Panc1 (cell line): ENCODE data around the gene CNTN1.
A peak's percentile ranks its signal among the peaks of the same experiment; 100 is the strongest.

Experiments
- REST ChIP-seq, 2 experiments: IDR thresholded peaks; 2 replicates each; pipeline ENCODE4 v1.6.1; 2011 to 2012; ENCODE audit warnings: low read depth in 2 of 2, control low read depth in 1 of 2, low read length in 1 of 2, mild to moderate bottlenecking in 1 of 2, moderate library complexity in 1 of 2; ENCODE audit not compliant: insufficient read depth in 1 of 2
- TCF7L2 ChIP-seq: IDR thresholded peaks from 2 replicates; pipeline ENCODE4 v1.6.1; 2011; ENCODE audit warnings: mild to moderate bottlenecking, low read depth, low read length, inconsistent platforms
- TF ChIP-seq, protein P1 (sequence below): fragments of 450-650 bp; IDR thresholded peaks from 2 replicates; pipeline ENCODE4 v1.5.1; 2017; ENCODE audit warnings: mild to moderate bottlenecking

DNA sequence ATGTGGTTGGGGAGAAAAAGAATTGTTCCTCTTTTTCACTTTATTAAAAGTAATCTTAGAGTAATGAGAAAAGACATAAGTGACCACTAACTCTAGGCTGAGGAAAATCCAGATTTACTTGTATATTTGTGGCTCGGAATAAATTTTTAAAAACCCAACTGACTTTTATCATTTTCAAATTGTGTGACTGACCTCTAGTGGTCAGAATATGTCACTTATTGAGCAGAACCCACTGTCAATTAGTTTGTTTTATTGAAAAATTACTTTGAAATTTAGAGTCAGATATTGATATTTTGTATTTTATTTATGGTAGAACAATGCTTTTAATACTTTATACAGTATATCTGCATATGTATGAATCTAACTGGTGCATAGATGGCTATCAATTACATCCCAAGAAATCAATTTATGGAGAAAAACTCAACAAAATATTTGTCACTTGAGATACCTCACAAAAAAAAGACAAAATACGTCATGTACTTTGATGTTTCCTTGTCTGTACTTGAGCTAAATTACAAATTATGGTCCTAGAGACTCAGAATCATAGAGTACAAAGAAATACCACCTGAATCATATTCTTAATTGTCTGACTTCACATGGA lies 229.4 kb downstream of the CNTN1 start:
- TF ChIP-seq, protein P1, sequence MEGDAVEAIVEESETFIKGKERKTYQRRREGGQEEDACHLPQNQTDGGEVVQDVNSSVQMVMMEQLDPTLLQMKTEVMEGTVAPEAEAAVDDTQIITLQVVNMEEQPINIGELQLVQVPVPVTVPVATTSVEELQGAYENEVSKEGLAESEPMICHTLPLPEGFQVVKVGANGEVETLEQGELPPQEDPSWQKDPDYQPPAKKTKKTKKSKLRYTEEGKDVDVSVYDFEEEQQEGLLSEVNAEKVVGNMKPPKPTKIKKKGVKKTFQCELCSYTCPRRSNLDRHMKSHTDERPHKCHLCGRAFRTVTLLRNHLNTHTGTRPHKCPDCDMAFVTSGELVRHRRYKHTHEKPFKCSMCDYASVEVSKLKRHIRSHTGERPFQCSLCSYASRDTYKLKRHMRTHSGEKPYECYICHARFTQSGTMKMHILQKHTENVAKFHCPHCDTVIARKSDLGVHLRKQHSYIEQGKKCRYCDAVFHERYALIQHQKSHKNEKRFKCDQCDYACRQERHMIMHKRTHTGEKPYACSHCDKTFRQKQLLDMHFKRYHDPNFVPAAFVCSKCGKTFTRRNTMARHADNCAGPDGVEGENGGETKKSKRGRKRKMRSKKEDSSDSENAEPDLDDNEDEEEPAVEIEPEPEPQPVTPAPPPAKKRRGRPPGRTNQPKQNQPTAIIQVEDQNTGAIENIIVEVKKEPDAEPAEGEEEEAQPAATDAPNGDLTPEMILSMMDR = peak; percentile 65; the same call in 1 of the 2 replicates
- TF ChIP-seq REST (IDR thresholded peaks at IDR 0.05; ENCODE audit: insufficient read depth in 1 of 2, low read depth in 2 of 2, low read length in 1 of 2) (no peak), TCF7L2 (no peak)
